GM21515 (cell line): ENCODE data around the gene CAT.
"Not testable (repeated sequence)": the region's sequence is repeated elsewhere in the genome, so short reads cannot be mapped to it uniquely, and the experiment has no call there.

Experiments used
- ATAC-seq: cut with Tn5 transposase; IDR thresholded peaks from one replicate; pipeline ENCODE4 v1.9.1; 2021; ENCODE audit not compliant: unreplicated experiment

Gene CAT

DNA sequence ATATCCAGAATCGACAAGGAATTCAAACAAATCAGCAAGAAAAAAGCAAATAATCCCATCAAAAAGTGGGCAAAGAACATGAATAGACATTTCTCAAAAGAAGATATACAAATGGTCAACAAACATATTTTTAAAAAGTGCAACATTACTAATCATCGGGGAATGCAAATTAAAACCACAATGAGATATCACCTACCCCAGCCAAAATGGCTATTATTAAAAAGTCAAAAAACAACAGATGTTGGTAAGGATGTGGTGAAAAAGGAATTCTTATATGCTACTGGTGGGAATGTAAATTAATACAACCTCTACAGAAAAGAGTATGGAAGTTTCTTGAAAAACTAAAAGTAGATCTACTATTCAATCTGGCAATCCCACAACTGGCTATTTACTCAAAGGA lies 13.9 kb upstream of the CAT start:
- not testable (repeated sequence) for ATAC-seq

DNA sequence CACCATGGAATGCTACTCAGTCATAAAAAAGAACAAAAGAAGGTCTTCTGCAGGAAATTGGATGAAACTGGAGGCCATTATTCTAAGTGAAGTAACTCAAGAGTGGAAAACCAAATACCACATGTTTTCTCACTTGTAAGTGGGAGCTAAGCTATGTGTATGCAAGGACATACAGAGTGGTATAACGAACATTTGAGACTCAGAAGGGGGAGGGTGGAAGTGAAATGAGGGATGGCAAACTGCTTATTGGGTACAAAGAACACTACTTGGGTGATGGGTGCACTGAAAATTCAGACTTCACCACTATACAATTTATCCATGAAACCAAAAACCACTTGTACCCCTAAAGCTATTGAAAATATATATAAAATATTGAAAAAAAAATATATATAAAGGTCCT lies 13.4 kb upstream of the CAT start:
- no peak for ATAC-seq

DNA sequence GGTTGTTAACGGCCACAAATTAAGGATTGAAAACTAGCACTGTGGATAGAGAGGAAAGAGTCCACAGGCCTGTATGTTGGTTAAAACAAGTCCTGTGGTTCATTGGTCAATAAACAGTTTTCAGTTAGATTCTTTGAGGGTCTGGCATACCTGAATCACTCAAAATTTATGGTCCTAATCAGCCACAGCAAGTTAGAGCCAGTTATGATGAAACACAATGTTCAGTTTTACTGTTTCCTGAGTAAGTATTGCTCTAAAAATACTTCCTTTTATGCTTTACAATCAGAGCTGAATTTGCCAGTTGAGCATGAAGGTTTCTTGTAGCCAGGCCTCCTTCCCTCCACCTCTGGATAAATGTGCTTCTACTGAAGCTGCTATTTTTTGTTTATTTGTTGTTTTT lies 12.9 kb upstream of the CAT start:
- ATAC-seq, result no peak

DNA sequence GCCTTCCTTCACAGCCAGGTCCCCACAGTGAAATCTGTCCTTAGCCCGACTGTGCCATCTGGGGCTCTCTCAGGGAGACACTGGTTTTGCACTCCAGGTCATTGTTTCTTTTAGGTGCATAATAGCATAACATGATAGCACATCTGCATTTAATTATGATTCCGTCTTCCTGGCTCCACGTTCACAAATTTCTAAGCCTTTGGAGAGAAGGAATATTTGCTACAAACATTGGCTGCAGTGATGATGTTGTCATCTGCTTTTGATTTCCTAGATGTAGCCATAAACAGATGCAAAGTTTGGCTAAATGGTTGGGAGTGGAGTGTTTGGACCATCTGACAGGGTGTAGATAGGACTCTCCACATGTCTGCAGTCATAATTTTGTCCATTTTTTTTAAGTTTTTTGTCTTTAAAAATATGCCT lies 12.0 kb upstream of the CAT start:
- ATAC-seq, result no peak

DNA sequence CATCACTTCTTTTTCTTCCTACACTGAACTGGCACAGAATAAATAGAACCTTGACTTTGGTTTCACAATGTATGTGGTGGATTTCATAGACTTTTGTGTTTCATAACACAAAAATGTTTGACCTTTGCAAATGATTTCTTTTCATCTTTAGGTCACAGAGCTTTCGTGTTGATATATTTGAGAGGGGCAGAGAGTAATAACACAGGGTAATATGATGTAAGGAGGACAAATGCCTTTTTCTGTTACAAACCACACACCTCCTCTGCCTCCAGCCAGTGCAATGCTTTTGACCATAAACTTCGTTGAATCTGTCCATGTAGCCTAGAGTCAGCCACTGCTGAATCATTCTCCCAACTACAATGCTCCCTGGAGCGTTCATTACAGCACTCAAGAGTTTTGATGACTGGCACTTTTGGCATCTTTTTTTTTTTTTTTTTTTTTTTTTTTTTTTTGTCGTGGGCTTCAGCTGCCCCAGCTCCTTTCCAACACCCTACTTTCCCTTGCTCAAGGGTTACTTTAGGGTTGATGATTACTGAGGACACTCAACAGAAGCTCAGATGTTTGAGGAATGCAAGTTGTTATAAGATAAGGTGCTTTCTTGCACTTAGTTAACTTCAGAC lies 11.4 kb upstream of the CAT start:
- ATAC-seq, result no peak

DNA sequence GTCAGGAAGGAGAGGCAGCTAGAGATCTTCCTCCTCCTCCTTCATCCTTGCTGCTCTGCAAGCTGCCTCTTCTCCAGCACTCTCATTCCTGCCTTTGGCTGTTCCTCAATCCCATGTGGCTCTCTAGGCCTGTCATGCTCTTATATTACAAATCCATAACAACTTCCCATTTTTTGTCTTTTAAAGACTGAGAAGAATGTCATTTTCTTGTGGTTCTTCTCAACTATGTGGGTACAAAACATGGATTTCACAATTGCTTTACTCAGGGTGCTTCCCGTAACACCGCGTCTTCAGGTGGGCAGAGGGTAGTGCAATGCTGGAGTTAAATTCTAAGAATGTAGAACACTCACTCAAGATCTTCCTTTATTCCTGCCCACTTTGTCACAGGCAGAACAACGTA lies 6.8 kb upstream of the CAT start:
- ATAC-seq, result no peak

DNA sequence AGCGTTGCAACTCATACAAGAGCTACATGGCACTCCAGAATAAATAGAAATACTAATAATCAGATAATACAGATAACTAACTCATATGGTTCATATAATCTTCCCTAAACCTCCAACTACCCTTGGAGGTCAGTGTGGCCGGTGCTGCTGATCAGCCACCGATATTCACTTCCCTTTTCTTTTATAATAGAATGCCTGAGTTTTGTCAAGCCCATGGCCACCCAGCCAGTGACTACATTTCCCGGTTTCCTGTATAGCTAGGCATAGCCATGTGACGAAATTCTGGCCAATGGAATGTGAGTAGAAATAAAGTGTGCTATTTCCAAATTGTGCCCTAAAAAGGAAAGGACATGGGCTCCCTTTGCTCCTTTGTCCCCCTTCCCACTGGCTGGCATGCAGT lies 5.9 kb upstream of the CAT start:
- no peak for ATAC-seq

DNA sequence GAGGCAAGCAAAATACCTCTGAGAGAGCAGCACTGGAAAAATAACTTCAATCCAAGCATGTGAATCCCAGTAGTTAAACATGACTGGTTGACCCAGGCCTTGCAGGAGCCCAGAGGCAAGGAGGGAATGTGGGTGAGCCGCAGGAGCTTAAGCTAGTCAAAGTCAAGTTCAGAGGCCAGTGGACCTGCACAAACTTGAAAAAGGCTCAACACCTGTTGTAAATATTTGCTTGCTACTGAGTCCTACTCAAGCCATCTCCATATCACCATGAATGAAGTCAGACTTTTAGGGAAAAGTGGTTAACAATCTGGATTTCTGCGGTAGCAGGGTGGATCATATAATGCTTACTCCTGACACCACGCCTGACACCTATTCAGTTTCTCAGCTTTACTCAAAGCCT lies 4.8 kb upstream of the CAT start:
- no peak for ATAC-seq

DNA sequence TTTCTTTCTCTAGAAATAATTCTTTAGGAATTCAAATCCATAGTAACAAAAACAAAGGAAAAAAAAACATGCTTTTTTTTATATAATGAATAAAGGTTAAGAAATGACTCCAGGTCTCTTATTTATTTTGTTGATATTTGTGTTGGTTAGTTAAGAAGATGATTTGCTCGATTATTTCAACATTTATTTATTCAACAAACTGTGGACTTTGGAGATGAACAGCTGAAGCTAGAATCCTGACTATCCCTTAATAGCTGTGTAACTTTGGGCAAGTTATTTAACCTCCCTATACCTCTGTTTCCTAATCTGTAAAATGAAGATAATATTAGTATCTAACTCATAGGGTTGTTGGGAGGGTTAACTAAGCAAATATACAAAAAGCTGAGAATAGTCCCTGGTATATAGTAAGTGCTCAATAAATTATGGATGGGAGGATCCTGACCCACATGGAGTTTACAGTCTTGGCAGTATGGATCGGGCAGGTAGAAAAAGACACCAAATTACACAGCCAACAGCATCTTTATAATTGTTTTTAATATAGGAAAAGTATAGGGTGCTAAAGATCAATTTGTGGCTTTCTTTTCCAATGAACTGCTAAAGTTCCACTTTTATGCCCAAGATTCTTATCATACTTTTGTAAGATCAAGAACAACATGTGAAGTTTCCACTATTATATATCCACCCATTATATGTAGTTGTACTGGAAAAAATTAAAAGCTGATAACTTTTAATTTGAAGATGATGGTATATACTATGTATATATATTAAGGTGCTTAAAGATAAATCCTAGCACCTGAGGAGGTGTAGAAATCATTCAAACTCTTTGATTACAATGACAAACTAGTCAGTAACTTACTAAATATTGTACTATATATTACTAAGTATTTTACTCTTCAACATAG lies 1.3 kb upstream of the CAT start:
- no peak for ATAC-seq

DNA sequence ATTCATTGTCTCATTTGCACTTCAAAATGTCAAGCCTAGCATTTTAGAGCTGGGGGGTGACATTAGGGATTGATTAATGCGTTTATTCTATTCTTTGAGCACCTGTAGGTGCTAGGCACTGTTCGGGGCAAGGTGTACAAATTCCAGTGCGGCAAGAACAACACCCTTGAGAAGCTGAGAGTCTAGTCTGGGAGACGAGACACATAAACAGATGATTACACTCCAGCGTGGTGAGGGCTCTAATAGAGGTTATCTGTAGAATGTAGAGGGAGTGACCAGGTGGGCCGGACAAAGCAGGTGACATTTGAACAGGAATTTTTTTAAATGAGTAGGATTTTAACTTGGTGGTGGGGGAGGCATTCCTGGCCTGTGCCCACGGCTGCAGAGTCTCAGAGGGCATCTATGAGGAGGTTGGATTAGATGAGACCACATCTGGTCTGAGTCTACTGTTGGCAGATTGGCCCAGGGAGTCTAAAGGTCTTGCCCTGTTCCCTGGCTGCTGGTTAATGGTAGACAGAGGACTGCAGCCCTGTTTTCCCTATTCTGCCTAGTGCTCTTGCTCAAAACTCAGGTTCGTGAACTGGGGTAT lies 970 bp downstream of the CAT start:
- no peak for ATAC-seq

DNA sequence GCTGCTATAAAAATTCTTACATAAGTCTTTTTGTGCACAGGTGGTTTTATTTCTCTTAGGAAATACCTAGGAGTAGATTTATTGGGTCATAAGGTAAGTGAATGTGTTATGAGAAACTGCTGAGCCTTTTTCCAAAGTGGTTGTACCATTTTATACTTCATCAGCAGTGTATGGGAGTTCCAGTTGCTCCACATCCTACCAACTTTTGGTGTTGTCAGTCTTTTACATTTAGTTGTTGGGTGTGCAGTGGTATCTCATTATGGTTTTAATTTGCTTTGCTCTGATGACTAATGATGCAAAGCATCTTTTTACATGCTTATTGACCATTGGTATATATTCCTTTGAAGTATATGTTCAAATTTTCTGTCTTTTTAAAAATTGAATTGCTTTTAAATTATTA lies 3.1 kb downstream of the CAT start:
- no peak for ATAC-seq

DNA sequence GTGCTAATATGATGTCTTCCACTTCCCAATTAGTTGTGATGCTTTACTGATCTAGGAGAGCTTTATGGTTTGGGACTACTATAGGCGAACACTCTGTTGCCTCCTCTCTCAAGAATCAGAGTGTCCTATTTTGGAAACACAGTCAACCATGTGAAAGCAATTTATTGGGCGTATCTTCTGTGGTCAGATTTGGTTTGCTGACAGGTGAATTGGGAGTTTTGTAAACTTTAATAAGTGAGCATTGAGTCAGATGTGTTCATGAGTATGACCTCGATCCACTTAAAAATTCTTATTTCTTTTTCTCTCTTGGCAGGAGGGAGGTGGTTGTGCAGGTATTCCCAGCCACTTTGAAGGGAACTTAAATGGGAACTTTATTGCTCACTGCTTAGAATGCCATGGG lies 4.4 kb downstream of the CAT start:
- no peak for ATAC-seq

DNA sequence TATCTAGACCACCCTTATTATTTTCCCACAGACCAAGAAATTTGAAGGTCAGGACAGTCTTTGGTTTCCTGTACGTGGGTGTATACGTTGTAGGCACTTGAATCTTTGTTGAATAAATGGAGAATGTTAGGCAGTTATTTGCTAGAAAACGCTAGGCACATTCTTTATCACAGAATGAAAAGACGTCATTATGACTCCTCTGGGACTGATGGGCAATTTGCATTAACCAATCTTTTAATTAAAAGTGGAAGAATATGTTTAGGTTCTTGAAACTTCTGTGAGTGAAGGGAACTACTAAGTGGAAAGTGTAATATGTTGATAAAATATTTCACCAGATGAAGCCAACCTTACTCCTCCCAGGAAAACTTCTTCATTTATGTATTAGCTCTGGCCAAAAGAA lies 5.7 kb downstream of the CAT start:
- ATAC-seq, result no peak

DNA sequence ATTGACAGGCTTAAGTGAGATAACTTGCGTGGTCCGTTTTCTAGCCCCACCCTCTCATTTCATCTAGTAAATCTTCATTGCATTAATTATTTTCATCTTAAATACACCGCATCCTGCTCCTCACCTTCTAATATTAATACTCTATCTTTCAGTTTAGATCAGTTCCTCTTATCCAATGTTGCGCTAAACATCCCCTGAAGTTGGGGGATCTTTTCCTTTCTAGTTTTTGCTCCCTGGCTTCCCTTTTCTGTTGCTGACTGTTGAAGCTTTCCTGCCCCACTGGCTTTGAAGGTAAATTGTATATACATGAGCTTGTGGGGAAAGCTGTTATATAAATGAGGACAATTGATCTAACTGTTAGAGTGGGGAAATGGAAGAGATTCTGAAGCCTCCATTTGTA lies 7.2 kb downstream of the CAT start:
- ATAC-seq, result no peak

DNA sequence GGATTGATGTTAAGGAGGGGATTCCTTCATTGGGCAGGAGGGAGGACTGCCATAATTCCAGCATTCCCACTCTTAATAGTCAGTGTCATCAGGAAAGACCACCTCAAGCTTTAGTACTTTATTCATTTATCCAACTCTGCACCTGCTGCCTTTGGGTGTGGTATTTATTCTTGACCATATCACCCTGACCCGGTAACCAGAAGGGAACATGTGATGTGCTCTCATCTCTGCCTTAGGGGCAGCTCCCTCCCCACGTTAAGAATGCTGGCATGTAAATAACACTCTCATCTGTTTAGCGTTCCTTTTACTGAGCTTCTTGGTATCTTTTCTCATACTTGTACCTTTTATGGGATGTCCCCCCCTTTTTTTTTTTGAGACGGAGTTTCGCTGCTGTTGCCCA lies 7.7 kb downstream of the CAT start:
- ATAC-seq, result no peak

DNA sequence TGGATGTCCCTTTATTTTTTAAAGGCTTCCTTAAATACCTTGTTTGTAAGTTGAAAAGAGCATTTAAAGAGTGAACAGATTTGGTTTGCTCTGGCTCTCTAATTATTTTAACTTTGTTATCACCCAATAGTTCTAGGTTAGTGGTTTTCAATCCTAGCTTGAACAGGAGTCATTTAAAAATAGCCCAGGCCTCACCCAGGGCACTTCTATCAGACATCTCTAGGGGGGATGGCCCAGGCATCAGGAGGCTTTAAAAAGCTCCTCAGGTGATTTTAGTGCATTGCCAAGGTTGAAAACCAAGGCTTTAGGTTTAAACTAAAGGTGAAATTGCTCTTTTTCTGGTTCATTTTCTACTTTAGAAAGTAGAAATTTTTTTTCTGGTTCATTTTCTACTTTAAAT lies 8.3 kb downstream of the CAT start:
- no peak for ATAC-seq

DNA sequence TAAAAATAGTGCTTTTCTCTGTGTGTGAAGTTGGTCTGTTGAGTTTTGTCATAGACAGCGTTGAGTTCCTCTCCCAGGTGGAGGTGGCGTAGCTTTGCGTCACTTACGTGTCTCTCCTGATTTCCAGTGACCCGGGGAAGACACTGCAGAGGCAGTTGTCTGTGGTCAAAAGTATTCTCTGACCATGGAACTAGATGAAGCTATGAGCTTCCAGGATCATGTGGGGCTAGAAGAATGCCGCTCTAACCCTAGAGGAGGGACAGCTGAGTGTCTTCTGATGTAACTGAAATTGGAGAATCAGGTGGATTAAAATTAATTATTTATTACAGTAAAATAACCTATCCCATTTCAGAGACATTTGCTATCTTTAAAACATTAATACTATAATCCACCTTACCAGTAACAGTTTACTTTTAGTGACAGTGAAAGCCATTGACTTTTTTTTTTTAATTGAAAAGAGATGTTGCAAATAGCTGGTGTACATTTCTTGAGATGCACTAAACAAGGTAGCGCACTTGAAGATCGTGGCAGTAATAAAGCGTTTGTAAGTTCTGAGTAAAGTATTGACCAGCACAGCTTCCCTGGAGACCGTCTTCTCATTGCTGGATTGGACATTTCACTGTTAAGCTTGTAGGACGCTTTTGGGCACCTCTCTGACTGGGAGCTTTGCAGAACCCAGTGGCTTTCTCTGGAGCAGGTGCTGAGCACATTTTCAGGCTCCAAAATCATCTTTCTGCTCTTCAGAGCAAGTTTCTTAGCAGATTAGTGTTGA lies 9.7 kb downstream of the CAT start:
- ATAC-seq, result no peak

DNA sequence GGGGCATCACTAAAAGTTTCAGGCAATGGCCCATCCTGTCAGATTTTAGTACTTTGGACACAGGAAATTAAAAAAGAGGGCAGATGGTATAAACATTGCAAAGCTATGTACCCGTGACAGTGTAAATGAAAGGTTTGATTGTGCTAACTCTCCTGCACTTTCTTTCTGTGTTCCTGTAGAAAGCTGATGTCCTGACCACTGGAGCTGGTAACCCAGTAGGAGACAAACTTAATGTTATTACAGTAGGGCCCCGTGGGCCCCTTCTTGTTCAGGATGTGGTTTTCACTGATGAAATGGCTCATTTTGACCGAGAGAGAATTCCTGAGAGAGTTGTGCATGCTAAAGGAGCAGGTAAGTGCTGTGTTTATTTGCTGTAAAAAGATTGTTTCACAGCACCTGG lies 10.3 kb downstream of the CAT start:
- no peak for ATAC-seq

DNA sequence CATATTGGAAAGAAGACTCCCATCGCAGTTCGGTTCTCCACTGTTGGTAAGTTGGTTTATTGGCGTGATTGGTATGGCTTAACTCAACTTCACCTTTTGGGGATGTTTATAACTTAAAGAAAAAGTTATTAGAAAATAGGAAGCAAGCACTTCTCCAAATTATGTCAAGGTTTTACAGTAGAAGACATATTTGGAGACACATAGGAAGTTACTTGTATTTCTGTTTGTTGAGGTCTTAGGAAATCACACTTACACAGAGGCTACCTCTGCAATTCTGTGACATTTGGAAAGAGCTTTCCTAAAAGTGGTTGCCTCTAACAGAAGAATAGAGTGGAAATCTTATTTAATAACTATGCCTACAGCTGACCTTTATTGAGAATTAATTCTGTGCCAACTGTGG lies 12.3 kb downstream of the CAT start:
- no peak for ATAC-seq

DNA sequence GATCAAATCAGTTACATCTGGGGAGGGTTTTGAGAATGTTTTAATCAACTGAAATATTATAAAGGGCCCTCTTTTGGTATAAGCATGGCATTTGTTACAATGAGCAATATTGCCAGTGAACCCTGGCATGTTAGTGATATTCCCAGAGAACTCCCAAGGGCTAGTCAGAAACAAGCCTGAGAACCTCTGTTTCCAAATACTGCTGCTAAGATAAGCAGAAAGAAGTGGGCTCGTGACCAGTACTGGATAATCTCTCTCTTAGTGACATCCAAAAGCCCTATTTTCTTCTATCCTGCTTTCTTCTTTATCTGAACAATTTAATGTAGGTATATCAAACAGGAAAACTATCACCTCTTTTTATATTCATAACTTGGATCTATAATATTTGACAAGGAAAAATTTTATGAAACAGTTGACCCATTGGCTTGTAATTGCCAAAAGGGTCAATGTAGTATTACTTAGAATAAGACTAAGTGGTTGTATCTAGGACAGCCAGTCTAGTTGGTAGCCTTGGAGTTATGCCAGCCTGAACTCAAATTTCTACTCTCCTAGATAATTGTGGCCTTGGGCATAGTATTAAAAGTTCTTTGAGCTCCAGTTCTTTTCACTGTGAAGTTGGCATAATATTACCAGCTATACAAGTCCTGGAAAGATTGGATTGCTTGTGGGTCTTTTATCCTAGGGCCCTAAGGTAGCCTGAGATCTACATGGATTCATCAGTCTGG lies 15.7 kb downstream of the CAT start:
- no peak for ATAC-seq

DNA sequence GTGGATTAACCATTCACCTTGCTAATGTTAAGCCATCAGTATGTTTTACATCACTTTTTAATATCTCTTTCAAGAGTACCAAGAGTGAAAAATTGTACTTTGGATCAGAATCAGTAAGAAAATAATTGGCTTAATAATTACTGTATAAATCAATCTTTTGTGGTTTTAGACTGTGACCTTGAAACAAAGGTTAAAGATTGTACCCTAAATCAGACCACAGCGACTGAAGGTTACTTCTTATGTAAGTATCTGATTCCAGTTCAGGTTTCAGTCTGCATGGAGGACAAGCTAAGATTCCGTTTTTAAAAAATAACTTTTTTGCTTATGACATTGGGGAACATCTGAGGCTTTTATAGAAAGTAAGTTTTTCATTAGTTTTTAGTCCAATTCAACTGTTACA lies 18.9 kb downstream of the CAT start:
- ATAC-seq, result no peak
